Vagina (tissue), 2 donors: ENCODE data around the gene FBXO8. TPM values are rescaled to one million over a fixed set of nuclear protein-coding genes. Genes with fewer than 3 reads are reported as not detected.

Experiments used
- DNase-seq, 2 donors: peaks; one replicate each; pipeline ENCODE4 v3.0.0-alpha.2; 2017; ENCODE audit errors: extremely low spot score in 2 of 2
- H3K27ac ChIP-seq: fragments of 200-600 bp; sonication (generic); one replicate; pipeline ENCODE4 v1.5.1; 2019
- H3K27me3 ChIP-seq: fragments of 200-600 bp; sonication (generic); one replicate; pipeline ENCODE4 v1.5.1; 2019
- H3K36me3 ChIP-seq, 2 donors: fragments of 200-600 bp; sonication (generic); one replicate each; pipeline ENCODE4 v1.5.1; 2017 to 2019
- H3K4me1 ChIP-seq: fragments of 200-600 bp; sonication (generic); one replicate; pipeline ENCODE4 v1.5.1; 2019
- H3K4me3 ChIP-seq, 2 donors: fragments of 200-600 bp; sonication (generic); 1 replicate in 1 of 2; 2 replicates in 1 of 2; pipeline ENCODE4 v1.5.1; 2016 to 2019
- H3K9me3 ChIP-seq: fragments of 200-600 bp; sonication (generic); one replicate; pipeline ENCODE4 v1.5.1; 2019
- CTCF ChIP-seq, 3 experiments: fragments of 450-650 bp in 2 of 3; fragments of 200-600 bp in 1 of 3; sonication (generic) in 1 of 3; IDR thresholded peaks; one replicate each; pipeline ENCODE4 v1.5.1; 2017 to 2019; ENCODE audit warnings: antibody characterized with exemption in 3 of 3, mild to moderate bottlenecking in 2 of 3, moderate library complexity in 2 of 3
- POLR2A ChIP-seq, 2 donors: fragments of 450-650 bp; IDR thresholded peaks; one replicate each; pipeline ENCODE4 v1.6.1; 2017; ENCODE audit warnings: antibody characterized with exemption in 2 of 2, mild to moderate bottlenecking in 2 of 2, moderate library complexity in 2 of 2
- POLR2AphosphoS5 ChIP-seq, 2 donors: sonication (generic); formaldehyde crosslinking; IDR thresholded peaks; one replicate each; pipeline ENCODE4 v1.9.0; 2017; ENCODE audit warnings: antibody characterized with exemption in 2 of 2, mild to moderate bottlenecking in 2 of 2, low read depth in 1 of 2; ENCODE audit not compliant: insufficient read depth in 1 of 2
- intact Hi-C: fragments of 100-400 bp; cut with DNase I; formaldehyde crosslinking; loops from one replicate; pipeline ENCODE4 v1.15.1; 2023
- total RNA-seq: library from RNA; depleted of rRNA; stranded (reverse); fragments of >200 nt; gene quantifications from one replicate; pipeline ENCODE4 v1.2.3, GENCODE V29; 2016

Gene FBXO8
- total RNA-seq, 1 donor from 2014 or later, result 24.3 TPM

- TF ChIP-seq CTCF (IDR thresholded peaks at IDR 0.05), result no peak
- TF ChIP-seq POLR2A (IDR thresholded peaks at IDR 0.05), result no peak
- no peak for TF ChIP-seq POLR2AphosphoS5 (IDR thresholded peaks at IDR 0.05; ENCODE audit: insufficient read depth in 1 of 2, low read depth in 1 of 2)
- no peak for DNase-seq
- Histone ChIP-seq H3K4me3 (no peak overlapping the region), H3K36me3 (no peaks in the 10 kb centered on the region), H3K27me3 (no peaks in the 10 kb centered on the region), H3K27ac (no peak overlapping the region), H3K9me3 (no peaks in the 10 kb centered on the region), H3K4me1 (peaks cover 4% of the 10 kb centered on the region)
- intact Hi-C loops, result no loop called here
Observed at GRCh38 chr4:174274436-174274835, 9.0 kb downstream of the FBXO8 start.

- H3K4me3 ChIP-seq, result no peak overlapping the region
- H3K27me3 ChIP-seq, result no peaks in the 10 kb centered on the region
- H3K36me3 ChIP-seq, result no peaks in the 10 kb centered on the region
- intact Hi-C loops, result no loop called here
- H3K4me1 ChIP-seq, result peaks cover 4% of the 10 kb centered on the region
- DNase-seq, result no peak
- no peaks in the 10 kb centered on the region for H3K9me3 ChIP-seq
- TF ChIP-seq CTCF (IDR thresholded peaks at IDR 0.05), result no peak
- no peak for TF ChIP-seq POLR2A (IDR thresholded peaks at IDR 0.05)
- no peak for TF ChIP-seq POLR2AphosphoS5 (IDR thresholded peaks at IDR 0.05; ENCODE audit: insufficient read depth in 1 of 2, low read depth in 1 of 2)
- H3K27ac ChIP-seq, result no peak overlapping the region
Observed at GRCh38 chr4:174273930-174274329, 9.5 kb downstream of the FBXO8 start.

GRCh38 chr4:174266416-174266815, 17.1 kb downstream of the FBXO8 start:
- TF ChIP-seq POLR2A (IDR thresholded peaks at IDR 0.05) (no peak), CTCF (IDR thresholded peaks at IDR 0.05) (no peak), POLR2AphosphoS5 (IDR thresholded peaks at IDR 0.05; ENCODE audit: insufficient read depth in 1 of 2, low read depth in 1 of 2) (no peak)
- no peak overlapping the region for H3K27ac ChIP-seq
- no peaks in the 10 kb centered on the region for H3K9me3 ChIP-seq
- no peaks in the 10 kb centered on the region for H3K27me3 ChIP-seq
- no peak for DNase-seq
- intact Hi-C loops, result no loop called here
- H3K36me3 ChIP-seq, result no peaks in the 10 kb centered on the region
- H3K4me1 ChIP-seq, result peaks cover 24% of the 10 kb centered on the region
- H3K4me3 ChIP-seq, result no peak overlapping the region

- TF ChIP-seq CTCF (IDR thresholded peaks at IDR 0.05) (no peak), POLR2A (IDR thresholded peaks at IDR 0.05) (no peak), POLR2AphosphoS5 (IDR thresholded peaks at IDR 0.05; ENCODE audit: insufficient read depth in 1 of 2, low read depth in 1 of 2) (no peak)
- no peak overlapping the region for H3K27ac ChIP-seq
- intact Hi-C loops, result no loop called here
- no peak for DNase-seq
- H3K4me3 ChIP-seq, result no peak overlapping the region
- H3K36me3 ChIP-seq, result no peaks in the 10 kb centered on the region
- H3K9me3 ChIP-seq, result no peaks in the 10 kb centered on the region
- no peaks in the 10 kb centered on the region for H3K27me3 ChIP-seq
- H3K4me1 ChIP-seq, result peaks cover 24% of the 10 kb centered on the region
Observed at GRCh38 chr4:174265916-174266315, 17.6 kb downstream of the FBXO8 start.

- Histone ChIP-seq H3K27me3 (no peaks in the 10 kb centered on the region), H3K4me3 (no peak overlapping the region), H3K27ac (no peak overlapping the region), H3K9me3 (no peaks in the 10 kb centered on the region), H3K4me1 (peaks cover 24% of the 10 kb centered on the region), H3K36me3 (no peaks in the 10 kb centered on the region)
- intact Hi-C loops, result no loop called here
- TF ChIP-seq POLR2A (IDR thresholded peaks at IDR 0.05), result no peak
- no peak for TF ChIP-seq POLR2AphosphoS5 (IDR thresholded peaks at IDR 0.05; ENCODE audit: insufficient read depth in 1 of 2, low read depth in 1 of 2)
- no peak for TF ChIP-seq CTCF (IDR thresholded peaks at IDR 0.05)
- no peak for DNase-seq
Observed at GRCh38 chr4:174263445-174263736, 20.1 kb downstream of the FBXO8 start.
